HuH-7.5 (cell line): ENCODE measurements around the gene TSEN54.
"Not testable (repeated sequence)": the region's sequence is repeated elsewhere in the genome, so short reads cannot be mapped to it uniquely, and the experiment has no call there.

Source experiments
- DNase-seq: peaks from one replicate; pipeline ENCODE4 v3.0.0; 2011; ENCODE audit warnings: low spot score

TSEN54 gene

DNA sequence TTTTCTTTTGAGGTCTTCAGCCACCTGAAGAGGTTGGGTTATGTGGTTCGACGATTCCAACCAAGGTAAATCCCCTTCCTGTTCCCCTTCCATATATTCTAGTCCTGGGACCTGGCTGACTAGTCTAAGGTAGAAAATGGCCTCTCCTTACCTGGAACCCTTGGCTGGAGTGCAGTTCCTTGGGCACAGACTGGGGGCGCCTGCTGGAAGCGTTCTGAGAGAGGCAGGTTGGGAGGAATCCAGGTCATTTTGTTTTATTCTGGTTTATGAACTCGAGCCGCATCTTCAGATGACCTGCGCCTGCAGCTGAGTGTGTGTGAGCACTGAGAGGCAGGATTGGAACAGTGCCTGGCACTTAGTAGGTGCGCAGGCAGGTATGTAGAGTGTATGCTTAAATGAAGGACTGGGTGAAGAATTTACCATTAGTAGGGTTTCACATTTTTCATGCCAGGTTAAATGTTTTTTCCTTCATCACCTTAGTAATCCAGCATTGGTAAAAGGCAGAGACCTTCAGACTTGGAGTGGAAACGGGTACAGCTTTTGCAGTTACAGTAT, 2.7 kb downstream of the TSEN54 start:
- DNase-seq = no peak

GRCh38 chr17:75520413-75520812, 4.1 kb downstream of the TSEN54 start:
- not testable (repeated sequence) for DNase-seq

DNA sequence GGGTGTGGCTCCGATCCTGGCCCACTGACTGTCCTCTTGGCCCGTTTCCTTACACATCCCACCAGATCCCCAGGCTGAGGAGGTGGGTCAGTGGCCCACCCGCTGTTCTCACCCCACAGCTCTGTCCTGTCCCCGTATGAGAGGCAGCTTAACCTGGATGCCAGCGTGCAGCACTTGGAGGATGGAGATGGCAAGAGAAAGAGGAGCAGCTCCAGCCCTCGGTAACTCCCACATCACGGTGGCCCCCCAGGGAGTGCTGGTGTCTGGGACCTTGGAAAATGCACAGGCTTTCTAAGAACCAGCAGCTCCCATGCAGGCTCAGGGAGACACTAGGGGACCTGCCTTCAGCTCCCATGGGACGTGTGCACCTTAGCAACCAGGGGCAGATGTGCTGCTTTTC, 5.0 kb downstream of the TSEN54 start:
- DNase-seq = no peak

GRCh38 chr17:75521951-75522727, 5.8 kb downstream of the TSEN54 start:
- DNase-seq = no peak

- no peak for DNase-seq
These were observed 7.3 kb downstream of the TSEN54 start for GRCh38 chr17:75523647-75524046.

- DNase-seq = no peak
These were observed 8.1 kb downstream of the TSEN54 start for GRCh38 chr17:75524269-75524969.

- DNase-seq = peak; percentile 93
These were observed 8.9 kb downstream of the TSEN54 start, which contains the start of gene LLGL2 for GRCh38 chr17:75524970-75525805. LLGL2 (plus strand) TSS chr17:75525697; CDS start chr17:75543427, 17,730 bp downstream.

DNA sequence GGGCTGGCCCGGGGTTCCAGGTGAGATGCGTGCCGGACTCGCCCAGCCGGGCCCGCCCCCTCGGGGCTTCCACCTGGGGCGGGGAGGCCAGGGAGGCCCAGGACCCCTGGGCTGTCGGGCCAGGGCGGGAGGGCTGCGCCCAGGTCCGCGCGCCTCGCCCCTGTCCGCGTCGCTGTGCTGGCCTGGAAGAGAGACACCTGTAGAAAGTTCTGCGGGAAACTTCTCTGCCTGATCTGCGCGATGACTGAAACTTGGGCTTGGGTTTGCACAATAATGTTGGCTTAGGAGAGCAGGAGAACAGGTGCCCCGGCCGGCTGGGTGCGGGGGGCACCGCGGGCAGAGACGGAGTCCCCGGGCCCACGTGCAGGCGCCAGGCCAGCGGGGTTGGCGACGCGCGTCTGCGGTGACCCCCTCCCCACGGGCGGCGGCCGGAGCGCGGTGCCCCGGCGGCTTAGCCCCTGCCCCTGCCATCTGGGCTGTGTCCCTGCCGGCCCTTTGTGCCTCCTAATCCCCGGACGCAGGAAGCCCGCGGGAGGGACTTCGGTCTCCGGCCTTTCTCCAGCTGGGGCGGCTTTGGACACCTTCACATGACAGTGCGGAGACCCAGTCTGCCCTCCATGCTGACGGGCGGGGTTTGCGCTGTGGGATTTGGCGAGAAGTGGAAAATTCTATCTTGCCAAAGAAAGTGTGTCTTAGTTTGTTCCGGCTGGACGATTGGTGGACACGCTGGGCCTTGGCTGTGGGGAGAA, 9.7 kb downstream of the TSEN54 start:
- DNase-seq = peak; percentile 60

GRCh38 chr17:75526555-75527270, 10.4 kb downstream of the TSEN54 start:
- no peak for DNase-seq

GRCh38 chr17:75530837-75531720, 14.8 kb downstream of the TSEN54 start:
- DNase-seq = no peak

- no peak for DNase-seq
These were observed 15.4 kb downstream of the TSEN54 start for GRCh38 chr17:75531721-75532072.

GRCh38 chr17:75535119-75535537, 18.8 kb downstream of the TSEN54 start:
- no peak for DNase-seq

DNA sequence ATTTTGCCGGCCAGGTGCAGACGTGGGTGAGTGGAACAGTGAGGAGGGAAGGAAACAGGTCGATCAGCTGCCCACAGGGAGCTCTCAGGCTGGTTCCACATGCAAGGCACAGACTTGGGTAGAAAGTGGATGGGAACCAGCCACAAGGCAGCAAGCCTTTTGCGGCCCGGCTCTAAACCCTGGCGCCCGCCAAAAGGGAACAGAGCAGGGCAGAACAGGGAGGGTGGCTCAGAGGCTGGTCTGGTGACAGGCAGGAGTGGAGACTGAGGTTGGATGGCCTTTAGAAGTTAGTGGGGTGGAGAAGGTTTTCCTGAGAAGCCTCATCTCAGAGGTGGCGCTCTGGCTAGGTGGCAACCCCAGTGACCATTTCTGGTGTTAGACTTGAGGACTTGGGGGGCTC, 19.5 kb downstream of the TSEN54 start:
- no peak for DNase-seq

GRCh38 chr17:75536366-75536765, 20.0 kb downstream of the TSEN54 start:
- no peak for DNase-seq

DNA sequence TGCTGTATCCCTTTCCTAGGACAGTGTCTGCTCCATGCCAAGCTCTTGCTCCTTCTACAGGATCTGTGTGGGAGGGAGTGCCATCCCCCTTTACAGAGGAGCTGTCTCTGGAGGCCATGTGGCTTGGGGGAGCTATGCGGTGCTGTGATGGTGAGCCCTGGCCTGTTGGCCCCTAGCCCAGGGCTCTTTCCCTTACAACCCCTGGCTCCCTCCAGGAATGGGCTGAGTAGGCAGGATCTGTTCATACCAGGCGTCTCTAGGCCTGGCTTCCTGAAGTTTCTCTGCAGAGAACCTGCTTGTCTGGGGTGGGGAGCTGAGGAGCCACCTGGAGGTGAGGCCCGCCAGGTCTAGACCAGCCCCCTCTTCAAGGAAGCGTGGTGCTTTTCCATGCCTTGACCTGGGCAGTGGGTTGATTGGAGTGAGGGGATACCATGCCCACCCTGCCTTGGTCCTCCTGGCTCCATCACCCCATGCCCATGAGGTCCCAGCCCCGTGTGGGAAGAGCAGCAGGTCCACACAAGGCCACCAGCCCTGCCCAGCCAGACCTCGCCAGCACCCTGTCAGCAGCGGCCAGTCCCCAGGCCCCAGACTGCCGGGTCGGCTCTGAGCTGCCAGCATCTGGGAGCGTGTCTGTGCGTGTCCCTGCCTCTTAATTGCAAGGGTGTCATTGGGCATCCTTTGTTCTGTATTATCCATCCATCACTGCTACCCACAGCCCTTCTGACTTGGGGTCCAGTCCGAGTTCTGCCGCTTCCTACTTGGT, 23.8 kb downstream of the TSEN54 start:
- DNase-seq = no peak

DNA sequence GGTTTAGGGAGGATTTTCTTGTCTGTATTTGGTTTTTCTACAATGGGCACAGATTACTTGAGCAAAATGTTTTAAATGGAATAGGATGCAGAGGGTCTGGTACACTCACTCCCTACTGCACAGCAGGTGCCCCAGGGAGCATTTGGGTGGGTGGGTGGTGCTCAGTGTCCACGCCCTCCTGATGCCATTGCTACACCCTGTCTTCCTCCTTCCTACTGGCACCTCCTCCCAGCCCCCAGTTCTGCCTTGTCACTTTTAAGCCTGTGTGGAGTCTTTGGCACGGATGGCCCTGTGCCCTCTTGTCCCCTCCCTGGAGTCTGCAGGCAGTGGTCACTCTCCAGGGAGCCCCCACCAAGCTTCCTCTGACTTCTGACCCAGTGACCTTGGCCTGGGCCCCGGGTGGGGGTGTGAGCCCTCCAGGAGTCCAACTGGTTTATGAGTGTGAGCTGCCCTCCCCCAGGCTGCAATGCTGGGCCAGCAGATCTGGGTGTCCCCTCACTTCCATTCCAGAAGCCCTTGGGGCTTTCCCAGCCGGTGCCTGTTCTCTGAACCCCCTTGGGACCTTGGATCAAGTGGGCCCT, 24.7 kb downstream of the TSEN54 start:
- no peak for DNase-seq

DNA sequence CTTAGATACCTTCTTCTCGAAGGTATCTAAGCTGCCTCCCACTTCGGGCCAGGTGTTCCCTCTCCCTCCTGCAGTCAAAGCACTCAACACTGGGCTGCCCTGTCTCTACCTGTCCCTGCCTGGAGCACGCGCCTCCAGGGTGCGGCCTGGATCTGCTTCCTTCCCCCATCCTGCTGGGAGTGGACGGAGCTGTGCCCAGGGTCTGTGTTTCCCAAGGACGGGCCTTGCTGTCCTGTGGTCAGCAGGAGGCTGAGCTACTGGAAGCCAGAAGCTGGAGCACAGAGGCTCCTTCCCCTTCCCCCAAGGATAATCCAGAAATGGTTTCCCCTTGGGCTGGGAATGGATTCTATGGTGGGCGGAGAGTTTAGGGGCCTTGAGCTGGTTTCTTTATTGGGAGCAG, 25.9 kb downstream of the TSEN54 start:
- no peak for DNase-seq

DNA sequence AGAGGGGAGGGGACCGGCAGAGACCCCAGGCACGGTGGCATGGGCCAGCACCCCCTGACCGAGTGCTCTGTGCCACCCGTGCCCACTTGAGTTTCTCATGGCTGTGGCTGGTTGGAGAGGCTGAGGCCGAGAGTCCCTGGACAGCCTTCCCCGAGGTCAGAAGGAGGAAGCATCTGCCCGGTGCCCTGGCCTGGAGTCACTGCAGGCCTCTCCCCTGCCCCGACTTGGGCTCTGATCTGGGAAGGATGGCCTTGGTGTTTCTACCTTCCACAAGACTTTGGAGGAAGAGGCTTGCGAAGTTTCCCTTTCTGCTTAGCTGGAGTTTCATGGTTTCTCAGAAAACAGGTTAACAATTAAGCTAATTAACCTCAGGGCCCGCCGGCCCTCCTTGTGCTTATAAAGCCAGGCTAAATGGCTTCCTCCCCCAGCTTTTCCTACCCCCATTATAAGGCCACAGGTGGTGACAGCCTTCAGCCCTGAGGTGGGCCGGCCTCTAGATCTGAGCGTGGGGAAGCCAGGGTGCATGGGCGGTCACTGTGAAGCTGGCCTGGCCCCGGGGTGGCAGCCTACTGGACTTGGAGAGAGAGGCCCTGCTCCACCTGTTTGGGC, 26.5 kb downstream of the TSEN54 start:
- no peak for DNase-seq
